NCI-H187 (cell line): ENCODE results near the gene SNRNP25.
"Not testable (repeated sequence)": the region's sequence is repeated elsewhere in the genome, so short reads cannot be mapped to it uniquely, and the experiment has no call there.

Source experiments
- DNase-seq, 2 experiments: peaks; one replicate each; lab custom pipeline; 2025; lab: John Stamatoyannopoulos, UW

The SNRNP25 gene

GRCh38 chr16:42069-42457 lies 11.6 kb upstream of the SNRNP25 start:
- DNase-seq: no peak

GRCh38 chr16:42691-43090 lies 10.9 kb upstream of the SNRNP25 start:
- no peak for DNase-seq

- DNase-seq: no peak
Observed at GRCh38 chr16:43294-43693, 10.3 kb upstream of the SNRNP25 start.

GRCh38 chr16:44655-45054 lies 9.0 kb upstream of the SNRNP25 start:
- no peak for DNase-seq

GRCh38 chr16:45454-45853 lies 8.2 kb upstream of the SNRNP25 start:
- DNase-seq: no peak

- not testable (repeated sequence) for DNase-seq
Observed at GRCh38 chr16:46510-46909, 7.1 kb upstream of the SNRNP25 start.

- no peak for DNase-seq
Observed at GRCh38 chr16:47234-47633, 6.4 kb upstream of the SNRNP25 start.

- no peak for DNase-seq
Observed at GRCh38 chr16:50769-51591, 2.6 kb upstream of the SNRNP25 start.

GRCh38 chr16:54237-54581 lies 581 bp downstream of the SNRNP25 start:
- no peak for DNase-seq

GRCh38 chr16:55571-56136 lies 2.0 kb downstream of the SNRNP25 start:
- no peak for DNase-seq

- no peak for DNase-seq
Observed at GRCh38 chr16:56231-56927, 2.8 kb downstream of the SNRNP25 start.

GRCh38 chr16:57711-58110 lies 4.1 kb downstream of the SNRNP25 start:
- no peak for DNase-seq

- DNase-seq: no peak
Observed at GRCh38 chr16:58491-59439, 5.1 kb downstream of the SNRNP25 start.

GRCh38 chr16:59440-60059 lies 5.9 kb downstream of the SNRNP25 start:
- DNase-seq: no peak

GRCh38 chr16:60166-60565 lies 6.5 kb downstream of the SNRNP25 start:
- no peak for DNase-seq

GRCh38 chr16:60929-61878 lies 7.6 kb downstream of the SNRNP25 start:
- no peak for DNase-seq

- DNase-seq: no peak
Observed at GRCh38 chr16:61879-62281, 8.3 kb downstream of the SNRNP25 start.

- no peak for DNase-seq
Observed at GRCh38 chr16:62283-62967, 8.8 kb downstream of the SNRNP25 start.

- no peak for DNase-seq
Observed at GRCh38 chr16:62968-63391, 9.4 kb downstream of the SNRNP25 start.

GRCh38 chr16:63466-63865 lies 9.8 kb downstream of the SNRNP25 start:
- DNase-seq: no peak
